Measurements from ENCODE around the gene STARD7.

DNA sequence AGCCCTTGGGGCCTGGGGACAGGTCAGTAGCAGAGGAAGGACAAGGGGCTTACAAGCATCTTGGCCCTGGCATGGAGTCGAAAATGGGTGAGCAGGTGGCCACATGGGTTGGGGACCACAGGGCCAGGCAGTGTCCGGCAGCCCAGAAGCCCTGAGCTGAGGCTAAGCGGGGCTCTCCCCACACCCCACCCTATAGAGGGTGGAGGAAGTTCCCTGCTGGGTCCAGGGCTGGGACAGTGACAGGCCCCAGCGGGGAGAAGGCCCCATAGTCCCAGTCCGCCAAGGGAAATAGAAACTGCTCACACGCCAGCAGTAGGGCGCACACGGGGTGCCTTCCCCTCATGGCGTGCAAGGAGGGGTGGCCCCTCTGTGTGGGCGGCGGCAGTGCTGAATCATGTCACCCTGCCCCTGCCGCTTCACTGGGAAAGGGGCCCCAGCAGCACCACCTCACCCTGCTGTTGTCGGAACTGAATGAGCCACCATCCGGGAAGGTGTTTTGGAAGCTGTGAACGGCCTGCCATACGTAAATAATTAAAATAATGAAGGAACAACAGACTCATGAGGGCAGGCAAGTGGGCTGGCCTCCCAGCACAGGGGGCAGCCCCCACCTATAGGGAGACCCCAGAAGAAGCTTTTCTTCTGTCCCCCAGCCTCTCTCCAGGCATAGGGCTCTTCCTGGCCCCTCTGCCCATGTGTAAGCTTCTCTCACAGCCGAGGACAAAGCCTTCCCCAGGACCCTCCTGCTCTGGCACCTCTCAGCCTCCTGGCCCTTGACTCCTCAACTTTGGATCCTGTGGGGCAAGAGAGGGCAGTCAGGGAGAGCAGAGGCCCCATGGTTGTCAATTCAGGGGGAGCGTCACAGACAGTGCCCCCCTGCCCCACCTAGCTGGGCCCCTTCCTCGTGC is 50.7 kb downstream of the STARD7 start:
- TF ChIP-seq, protein P1, sequence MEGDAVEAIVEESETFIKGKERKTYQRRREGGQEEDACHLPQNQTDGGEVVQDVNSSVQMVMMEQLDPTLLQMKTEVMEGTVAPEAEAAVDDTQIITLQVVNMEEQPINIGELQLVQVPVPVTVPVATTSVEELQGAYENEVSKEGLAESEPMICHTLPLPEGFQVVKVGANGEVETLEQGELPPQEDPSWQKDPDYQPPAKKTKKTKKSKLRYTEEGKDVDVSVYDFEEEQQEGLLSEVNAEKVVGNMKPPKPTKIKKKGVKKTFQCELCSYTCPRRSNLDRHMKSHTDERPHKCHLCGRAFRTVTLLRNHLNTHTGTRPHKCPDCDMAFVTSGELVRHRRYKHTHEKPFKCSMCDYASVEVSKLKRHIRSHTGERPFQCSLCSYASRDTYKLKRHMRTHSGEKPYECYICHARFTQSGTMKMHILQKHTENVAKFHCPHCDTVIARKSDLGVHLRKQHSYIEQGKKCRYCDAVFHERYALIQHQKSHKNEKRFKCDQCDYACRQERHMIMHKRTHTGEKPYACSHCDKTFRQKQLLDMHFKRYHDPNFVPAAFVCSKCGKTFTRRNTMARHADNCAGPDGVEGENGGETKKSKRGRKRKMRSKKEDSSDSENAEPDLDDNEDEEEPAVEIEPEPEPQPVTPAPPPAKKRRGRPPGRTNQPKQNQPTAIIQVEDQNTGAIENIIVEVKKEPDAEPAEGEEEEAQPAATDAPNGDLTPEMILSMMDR (IDR thresholded peaks at IDR 0.05; ENCODE audit: low read depth, low read length, poor library complexity, severe bottlenecking), result no peak
- no peak for TF ChIP-seq EZH2phosphoT487 (IDR thresholded peaks at IDR 0.05; ENCODE audit: borderline replicate concordance, low read length)
